NCI-H774 (cell line): ENCODE measurements around the gene GNB5.
"Not testable (repeated sequence)": the region's sequence is repeated elsewhere in the genome, so short reads cannot be mapped to it uniquely, and the experiment has no call there.

Source experiments
- DNase-seq: peaks from one replicate; lab custom pipeline; 2025; lab: John Stamatoyannopoulos, UW

Gene GNB5

DNA sequence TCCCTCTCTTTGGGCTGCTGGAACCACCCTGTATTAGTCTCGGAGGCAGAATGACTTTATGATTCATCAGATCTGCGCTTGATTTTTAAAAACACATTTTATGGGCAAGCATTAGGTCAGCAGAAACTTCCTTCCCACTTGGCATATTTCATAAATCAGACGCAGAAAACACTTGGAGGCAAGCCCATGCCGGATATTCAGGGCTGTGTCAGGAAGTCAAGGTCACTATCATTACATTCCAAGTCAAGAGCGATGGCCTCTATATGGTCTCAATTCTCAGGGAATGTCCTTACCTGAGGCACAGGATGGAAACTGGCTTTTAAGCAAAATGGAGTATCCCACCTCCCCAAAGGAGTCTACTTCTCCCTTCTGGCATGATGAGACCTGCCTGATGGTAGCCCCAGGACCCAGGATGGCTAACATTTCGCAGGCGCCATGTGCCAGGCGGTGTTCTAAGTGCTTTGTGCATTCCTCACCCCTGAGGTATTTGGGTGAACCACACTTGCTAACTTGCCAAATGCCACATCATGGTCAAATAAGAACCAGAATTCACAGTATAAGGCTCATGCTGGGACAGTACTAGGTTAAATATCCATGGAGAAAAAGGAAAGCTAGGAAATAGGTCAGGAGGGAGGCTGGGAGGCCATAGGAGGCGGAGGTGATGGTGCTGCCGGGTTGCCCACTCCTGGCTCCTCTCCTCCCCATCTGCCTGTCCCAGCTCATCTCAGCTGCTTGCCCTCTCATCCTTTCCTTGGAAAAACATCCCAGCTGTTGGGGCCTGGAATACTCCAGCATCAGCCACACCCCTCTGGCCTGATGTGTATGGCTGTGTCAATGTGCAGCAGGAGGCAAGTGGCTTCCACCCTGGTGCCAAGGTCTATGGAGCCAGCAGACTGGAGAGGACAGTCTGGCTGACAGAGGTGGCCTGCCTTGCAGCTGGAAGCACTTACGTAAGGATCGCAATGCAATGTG is 97.4 kb downstream of the GNB5 start:
- no peak for DNase-seq

DNA sequence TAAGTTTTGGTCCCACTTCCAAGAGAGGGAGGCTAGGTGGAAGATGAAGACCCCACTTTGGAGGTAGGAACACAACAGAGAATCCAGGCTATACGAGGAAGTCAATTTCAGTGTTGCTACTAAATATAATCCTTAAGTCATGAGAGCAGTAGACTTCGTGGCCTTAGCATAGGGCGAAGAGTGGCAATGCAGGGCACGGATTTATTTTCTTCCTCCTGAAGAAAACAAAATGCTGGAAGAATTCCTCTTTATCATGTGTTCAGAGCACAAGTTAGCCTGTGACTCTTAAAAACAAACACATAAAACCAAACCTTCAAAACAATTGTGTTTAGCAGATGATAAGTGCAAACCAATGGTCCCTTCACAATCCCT is 98.0 kb downstream of the GNB5 start:
- DNase-seq, result no peak

DNA sequence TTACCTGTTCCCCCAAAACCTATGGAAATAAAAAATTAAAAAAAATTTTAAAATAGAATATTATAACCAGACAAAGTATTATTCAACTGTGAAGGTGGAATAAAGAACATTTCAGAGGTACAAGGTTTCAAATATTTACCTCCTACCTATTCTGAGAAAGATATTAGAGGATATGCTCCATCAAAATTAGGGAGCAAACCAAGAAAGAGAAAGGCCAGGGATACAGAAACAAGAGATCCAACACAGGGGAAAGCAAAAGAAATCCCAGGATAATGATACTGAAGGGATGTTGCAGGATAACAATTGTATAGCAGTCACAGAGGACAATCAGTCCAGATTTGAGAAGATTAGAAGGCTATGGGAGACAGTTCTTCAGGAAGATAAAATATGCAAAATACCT is 101.0 kb downstream of the GNB5 start:
- DNase-seq, result no peak

DNA sequence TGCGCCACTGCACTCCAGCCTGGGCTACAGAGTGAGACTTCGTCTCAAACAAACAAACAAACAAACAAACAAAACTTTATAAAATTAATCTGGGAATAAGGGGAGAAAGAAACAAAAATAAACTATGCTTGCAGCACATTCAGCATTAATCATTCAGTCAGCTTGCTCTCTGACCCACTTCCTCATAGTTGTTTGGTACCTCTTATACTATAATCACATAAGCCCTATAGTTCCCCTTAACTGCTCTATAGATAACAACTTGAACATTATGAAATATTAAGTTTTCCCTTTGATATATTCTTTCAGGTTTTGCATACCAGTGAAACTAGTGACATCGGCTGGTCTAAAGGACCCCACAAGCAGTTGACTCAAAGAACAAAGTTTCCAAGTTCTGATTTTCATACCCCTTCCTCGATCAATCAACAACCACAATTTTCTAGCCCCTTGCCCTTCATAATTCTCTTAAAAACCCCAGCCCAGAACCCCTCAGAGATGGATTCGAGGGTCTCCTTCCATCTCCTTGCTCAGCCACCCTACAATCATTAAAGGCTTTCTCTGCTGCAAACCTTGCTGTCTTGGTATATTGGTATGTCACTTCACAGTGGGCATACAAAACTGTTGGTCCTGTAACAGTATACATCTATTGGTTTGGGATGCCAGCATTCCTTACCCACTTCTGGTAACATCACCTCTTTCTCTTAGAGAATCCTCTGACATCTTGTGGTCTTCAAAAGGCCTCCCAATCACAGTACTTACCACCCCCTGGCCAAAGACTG is 105.0 kb downstream of the GNB5 start:
- no peak for DNase-seq

DNA sequence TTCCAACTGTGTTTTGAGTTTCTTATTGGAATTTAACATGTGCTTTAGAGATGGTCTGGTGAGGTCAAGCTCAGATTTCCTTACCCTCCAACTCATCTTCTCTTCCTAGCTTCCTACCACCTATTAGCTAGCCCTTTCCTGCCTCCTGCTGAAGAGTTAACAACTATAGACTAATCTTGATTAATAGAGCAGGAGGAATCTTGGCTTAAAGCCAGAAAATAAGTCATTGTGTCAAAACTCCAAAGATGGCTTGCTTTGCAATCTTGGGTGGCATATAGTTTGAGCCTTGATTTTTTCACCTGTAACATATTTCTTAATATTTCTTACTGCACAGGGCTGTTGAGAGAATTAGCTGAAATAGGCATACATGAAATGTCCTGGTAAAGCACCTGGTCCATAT is 105.9 kb downstream of the GNB5 start:
- DNase-seq, result no peak

DNA sequence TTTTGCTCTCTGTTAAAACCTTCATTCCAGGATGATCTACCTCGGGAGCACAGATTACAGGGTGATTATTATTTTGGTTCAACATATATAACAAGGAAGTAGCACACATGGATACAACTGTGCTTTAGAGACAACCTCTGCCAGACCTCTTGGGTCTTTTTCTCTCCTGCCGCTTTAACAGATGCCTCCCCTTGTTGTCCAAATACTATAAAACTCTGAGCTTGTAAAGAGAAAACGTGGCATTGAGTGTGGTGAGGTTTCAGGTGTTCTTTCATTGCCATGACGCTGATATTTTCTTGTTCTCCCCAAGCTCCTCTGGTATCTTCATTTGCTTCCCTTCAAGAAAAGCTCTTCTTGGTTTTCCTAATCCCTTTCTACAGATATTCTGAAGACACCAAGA is 107.6 kb downstream of the GNB5 start:
- DNase-seq, result no peak

DNA sequence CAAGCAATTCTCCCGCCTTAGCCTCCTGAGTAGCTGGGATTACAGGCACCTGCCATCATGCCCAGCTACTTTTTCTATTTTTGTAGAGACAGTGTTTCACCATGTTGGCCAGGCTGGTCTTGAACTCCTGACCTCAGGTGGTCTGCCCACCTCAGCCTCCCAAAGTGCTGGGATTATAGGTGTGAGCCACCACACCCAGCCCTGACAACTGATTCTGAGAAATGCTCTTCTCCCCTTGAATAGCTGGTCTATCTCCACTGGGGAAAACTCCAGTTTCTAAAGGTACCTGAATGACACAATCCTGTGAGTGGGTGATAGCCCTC is 108.2 kb downstream of the GNB5 start:
- DNase-seq, result not testable (repeated sequence)

DNA sequence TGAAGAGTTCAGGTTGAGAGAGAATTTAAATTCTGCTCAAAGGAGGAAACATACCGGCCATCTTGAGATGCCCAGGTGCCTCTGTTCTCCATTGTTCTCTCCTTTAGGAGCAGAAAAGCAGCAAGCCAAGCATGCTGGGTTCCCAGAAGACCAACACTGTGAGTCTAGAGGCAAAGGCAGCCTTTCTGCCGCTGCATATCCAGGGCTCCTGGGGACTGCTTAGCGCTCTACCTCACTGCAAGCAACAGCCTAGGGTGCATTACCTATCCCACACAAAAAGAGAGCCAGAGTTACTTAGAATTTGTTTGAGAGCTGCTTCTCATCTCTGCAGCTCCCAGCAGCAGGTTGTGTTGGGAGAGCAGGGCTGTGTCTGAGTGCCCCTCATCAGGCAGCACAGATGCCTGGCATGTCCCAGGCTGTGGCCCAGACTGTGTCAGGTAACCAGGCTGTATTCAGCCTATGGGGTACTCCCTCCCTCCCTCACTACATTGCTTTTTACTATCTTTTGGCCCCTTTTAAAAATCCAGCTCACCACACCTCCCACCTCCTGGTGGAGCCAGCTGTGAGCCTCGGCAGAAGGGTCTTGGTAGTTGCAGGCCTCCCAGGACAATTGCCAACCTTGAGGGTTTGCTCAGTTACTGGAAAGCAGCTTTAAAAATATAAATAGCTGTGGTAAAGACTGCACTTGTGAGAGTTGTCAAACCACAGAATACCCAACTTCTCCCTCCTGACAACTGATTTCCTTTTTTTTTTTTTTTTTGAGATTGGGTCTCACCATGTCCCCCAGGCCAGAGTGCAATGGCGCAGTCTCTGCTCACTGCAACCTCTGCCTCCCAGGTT is 108.8 kb downstream of the GNB5 start:
- no peak for DNase-seq

DNA sequence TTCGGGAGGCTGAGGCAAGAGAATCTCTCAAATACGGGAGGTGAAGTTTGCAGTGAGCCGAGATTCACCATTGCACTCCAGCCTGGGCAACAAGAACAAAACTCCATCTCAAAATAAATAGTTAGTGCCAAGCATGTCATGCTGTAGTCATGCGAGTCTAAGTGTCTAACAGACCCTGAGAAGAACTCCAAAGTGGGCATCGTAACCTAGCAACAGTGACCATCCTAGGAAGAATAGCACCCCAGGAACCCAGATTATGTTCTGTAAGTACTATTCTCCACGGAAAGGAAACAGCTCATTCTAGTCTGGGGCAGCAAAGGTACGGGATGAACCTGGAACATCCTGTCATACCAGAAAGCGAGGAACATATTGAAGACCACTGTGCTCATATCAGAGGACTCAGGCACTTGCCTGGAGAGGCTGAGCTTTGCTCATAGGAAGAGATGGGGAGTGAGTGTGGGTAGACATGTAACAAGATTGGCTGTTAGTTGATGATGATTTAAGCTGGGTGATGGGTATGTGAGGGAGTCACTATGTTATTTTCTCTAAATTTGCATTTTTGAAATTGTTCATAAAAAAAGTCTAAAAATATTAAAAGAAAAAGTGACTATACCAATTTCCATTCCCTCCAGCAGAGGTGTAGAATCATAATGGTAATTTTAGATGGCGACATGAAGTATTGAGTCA is 110.3 kb downstream of the GNB5 start:
- no peak for DNase-seq

DNA sequence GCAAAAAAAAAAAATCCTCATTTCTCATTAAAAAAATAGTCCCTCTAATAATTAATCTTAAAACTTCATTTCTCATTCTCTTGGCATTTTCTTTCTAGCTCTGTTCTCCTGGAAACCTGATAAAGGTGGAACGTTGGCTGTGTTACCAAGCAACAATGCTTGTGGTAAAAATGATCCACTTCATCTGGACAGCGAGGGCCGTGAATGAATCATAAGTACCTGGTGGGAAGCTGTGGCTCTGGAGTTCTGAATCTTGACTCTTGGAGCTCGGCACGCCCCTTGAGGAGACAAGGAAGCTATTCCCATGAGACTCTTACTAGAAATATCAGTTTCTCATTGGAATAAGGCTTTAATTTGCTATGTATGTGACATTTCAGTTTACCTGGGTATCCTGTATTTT is 111.2 kb downstream of the GNB5 start:
- DNase-seq, result no peak

DNA sequence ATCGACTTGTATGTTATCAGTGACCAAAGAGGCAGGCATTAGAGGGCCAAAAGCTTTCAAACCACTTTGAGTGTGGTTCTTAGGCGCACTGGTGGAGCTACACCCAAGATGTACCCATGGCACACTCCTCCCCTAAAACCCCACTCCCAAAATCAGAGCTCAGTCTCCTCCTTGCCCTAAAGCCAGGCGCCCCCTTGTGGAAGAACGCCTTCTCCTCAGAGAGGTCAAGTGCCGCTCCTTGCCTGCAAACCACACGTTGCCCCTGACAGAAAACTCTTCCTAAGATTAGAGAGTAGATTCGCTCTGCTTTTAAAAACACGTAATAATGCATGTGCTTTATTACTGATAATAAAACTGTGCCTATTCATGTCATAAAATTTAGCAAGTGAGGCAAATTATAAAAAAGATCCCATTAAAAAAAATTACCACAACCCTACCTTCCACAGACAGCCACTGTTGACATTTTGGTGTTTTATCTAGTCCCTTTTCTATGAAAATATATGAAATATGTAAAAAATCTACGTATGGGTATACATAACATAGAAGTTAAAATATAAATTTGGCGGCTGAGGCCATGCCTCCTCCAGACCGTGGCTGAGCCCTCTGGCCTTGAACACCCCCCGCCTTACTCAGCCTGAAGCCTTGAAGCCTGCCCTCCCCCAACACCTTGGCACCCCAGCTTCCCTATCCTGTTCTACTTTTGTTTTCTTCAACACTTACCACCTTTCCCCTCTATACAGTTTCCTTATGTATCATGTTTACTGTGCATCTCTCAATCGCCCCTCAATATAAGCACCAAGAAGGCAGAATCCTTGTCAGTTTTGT is 112.1 kb downstream of the GNB5 start:
- peak; percentile 44 for DNase-seq

DNA sequence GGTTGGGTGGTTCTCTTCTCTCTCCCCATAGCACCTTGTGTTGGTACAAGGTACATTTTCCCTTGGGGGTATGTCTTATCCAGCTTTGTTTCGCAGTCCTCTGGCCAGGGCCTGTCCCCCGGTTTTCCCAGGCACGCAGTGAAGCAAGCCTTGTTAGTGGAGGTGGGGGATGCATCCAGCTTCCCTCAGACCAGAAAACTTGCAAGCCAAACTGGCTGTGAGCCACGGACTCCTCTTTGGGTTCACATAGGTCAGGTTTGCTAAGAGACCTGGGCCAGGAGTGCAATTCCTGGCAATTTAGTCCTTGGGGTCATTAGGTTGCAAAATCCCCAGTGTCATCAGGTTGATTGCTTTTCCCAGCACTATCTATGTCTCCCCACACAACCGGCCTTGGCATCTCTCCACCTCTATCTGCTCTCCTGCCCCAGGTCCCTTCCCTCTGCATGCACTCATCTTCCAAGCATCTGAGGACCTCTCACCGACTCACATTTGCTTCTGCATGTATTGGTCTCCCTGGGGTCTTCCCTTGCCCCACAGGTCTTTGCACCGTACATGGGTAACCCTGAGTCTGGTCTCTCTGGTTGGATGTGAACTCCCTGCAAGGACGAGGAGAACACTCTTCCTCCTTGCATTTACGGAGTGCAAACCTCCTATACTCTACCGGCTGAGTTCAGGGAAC is 112.9 kb downstream of the GNB5 start:
- no peak for DNase-seq

DNA sequence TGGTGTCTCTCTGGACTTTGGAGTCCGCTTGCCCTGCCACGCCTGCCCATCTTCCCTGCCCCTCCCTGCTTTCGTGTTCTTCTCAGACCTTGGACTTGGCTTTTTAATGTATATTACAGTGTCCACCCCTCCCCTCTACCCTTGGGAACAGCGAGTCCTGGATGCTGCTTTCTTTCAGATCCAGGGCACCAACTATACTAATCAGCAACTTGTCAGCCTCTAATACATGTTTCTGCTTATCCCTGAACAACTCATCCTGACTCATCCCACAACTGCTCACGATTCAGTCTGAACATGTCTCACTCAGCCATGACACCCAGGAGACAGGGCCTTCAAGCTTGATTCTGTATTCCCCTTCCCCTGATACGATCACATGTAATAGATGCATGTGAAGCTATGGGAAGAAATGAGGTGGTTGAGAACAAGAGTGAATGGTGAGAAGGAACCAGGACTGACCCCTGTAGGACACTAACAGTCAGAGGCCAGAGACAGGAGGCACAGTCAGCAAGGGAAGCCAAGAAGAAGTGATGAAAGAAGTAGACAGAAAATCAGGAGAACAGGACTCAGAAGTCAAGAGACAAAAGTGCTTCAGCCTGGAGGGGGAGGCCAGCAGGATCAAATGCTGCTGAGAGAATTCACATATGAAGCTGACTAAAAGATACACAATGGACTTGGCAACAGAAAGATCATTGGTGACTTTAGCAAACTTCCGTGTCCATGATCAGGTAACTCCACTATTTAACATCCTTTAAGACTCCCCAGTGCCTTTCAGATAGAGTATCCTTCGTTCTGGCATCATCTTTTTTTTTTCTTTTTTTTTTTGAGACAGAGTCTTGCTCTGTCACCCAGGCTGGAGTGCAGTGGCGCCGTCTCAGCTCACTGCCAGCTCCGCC is 114.1 kb downstream of the GNB5 start:
- DNase-seq, result no peak

DNA sequence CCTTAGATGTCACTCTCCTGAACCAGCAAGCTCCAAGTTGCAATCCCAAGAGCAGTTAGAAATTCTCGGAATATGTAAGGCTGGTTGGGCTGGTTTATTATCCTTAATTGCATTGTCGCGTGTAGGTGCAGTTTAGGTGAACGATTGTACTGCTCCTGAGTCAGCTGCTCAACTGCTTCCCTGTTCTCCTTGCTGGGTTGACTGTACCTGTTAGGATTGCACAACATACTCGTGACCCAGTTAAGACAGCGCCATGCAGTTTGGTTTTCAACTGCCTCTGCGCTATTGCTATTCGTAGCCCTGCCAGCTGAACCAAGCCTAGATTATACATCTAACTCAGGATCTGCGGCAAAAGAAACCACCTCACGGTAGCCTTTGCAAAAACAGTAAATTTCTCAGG is 119.6 kb downstream of the GNB5 start:
- DNase-seq, result no peak

DNA sequence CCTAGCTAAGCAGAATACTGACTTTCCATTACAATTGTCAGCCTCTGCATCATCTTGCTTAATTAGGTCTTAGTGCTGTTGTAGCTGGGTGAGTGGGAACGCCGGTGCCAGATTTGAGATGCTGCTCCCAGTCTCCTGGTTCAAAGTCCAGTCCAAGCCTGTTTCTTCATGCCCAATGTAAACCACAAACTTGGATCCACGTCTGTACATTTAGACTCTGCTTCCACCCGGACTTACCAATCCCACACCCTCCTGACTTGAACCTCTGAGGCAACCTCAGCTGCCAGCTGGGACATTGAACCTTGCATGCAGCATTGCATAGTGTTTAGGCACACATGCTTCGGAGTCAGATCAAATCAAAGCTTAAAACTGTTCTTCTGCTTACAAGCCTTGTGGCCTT is 121.6 kb downstream of the GNB5 start:
- DNase-seq, result no peak

DNA sequence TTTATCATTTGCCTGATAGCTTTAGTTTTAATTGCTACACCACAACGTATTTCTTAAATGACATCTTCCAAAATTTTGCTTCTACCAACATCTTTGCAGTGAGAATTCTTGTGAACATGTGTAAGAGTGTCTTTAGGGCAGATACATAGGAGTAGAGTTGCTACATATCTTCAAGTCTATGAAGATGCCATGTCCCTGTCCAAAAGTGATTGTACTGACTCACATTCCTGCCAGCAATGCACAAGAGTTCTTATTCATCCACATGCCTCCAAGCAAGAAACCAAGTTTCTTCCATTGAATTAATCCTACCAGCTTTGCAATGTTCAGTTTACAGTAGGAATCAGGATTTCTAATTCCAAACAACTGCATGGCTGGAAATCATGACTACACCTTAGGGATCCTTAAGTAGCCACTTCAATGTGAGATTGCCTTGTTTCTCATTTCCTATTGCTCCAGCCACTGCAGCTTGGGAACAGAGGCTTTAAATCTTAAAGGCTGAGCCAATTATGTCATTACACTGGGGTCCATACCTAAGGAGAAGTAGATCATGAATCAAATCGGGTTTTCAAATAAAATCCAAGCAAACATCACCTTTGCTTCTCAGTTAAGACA is 123.1 kb downstream of the GNB5 start:
- no peak for DNase-seq

DNA sequence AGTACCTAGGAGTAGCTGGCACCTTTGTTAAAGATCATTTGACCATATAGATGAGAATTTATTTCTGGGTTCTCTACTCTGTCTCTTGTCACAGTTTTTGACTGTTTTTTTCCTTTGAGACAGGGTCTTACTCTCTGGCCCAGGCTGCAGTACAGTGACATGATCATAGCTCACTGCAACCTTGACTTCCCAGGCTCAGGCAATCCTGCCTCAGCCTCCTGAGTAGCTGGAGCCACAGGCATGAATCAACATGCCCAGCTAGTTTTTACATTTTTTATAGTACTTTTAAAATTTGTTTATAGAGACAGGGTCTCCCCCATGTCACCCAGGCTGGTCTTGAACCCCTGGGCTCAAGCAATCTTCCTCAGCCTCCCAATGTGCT is 123.7 kb downstream of the GNB5 start:
- no peak for DNase-seq

DNA sequence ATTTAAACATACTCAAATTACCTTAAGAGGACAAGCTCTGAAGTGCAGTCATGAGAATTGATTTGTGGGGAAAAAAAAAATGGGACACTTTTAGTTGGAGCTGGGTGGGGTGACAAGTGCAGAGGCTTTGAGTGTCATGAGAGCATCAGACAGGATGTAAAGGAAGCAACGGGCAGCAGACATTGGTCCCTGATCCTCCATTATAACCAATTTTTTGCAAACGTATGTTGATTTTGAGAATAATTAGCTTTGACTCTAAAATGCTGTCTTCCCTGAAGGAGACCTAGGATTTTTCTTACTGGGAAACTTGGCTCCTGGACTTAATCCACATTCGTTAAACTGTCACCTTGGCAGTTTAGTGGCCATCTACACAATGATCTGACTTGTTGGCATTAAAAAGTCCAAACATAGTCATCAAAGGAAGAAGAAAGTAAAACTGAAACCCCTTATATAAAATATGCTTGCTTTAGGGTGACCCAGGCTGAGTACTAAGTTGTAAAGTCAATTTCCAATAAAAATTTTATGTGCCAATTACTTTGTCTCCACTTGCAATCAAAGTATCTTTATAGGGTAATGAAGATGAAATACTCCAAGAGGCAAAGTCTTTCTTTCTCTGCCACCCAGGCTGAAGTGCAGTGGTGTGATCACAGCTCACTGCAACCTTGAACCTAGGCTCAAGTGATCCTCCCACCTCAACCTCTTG is 124.2 kb downstream of the GNB5 start:
- DNase-seq, result no peak
